ENCODE results near the gene TMEM95. TPM values are rescaled to one million over a fixed set of nuclear protein-coding genes. Genes with fewer than 3 reads are reported as not detected.
A peak's percentile ranks its signal among the peaks of the same experiment; 100 is the strongest.

Gene TMEM95
- total RNA-seq, 3 donors from 2014 or later (not counting 1 experiment from before 2014, with no cell fraction given) = not detected

DNA sequence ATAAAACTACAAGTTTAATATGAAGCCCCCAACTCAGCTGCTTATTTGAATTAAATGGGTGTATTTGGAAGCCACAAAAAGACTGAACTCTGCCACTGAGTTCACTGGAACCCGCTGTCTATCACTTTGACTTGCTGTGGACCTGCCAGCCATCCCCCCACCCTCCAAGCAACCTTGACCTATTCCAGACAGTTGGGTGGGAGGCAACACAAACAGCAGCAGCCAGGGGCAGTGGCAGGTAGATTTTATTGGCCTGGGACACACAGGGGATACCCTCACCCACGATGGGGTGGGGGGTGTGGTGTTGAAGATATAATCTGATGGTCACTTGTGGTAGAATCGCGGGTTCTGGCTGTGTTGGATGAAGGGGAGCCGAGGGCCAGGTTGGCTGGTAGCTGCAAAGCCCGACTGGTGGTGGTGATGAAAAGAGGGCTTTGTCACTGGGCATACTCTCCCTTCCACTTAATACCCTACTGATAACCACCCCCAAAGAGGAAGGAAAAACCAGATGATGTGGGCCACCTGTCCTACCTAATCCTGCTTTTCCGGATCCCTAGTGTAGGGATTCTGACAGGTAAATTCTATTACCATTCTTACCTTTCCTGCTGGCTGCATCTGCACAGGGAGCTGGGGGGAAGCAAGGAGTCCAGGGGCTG lies 42.4 kb upstream of the TMEM95 start:
- Mint-ChIP-seq H3K36me3 (peaks cover 17% of the 10 kb centered on the region), H3K4me1 (peaks cover 46 to 74% of the 10 kb centered on the region in 2 donors)

DNA sequence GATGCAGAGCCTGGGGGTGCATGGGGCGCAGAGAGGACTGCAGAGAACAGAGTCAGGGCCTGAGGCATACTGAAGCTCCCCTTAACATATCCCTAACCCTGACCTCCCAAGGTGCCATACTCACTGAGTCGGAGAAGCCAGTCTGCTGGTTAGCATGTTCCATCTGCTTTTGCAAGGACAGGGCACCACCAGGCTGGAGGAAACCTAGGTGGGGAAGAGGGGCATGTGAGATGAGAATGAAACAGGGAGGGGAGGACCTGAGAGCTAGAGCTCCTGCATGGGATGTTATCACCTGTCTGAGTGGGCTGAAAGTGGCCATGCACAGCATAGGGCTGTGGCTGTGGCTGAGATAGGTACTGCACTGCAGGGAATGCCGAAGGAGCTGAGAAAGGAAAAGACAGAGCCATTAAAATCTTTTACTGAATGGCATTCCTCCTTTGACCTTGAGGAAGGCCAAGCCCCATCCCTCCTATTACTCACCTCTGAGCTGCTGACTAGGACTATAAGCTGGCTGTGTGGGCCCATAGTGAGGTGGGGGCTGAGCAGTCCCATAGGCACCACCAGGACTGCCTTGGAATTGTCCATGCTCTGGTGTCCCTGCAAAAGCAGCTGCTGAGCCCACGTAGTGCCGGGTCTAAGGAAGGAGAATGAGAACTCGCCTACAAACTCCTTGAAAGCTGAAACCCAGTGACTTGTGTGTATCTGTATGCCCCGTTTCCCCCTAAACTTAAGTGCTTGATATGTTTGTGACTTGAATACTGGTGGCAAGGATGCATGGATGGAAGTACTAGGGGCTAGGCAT lies 41.7 kb upstream of the TMEM95 start:
- Mint-ChIP-seq H3K27ac (peak overlapping the region; percentile 91 to 99), H3K36me3 (peaks cover 17% of the 10 kb centered on the region), H3K4me3 (peak overlapping the region; percentile 42), H3K27me3 (ENCODE audit: low read depth in 2 of 2) (no peaks in the 10 kb centered on the region), H3K4me1 (peaks cover 46 to 73% of the 10 kb centered on the region in 2 donors), H3K9me3 (no peaks in the 10 kb centered on the region)
- H3K4me3 ChIP-seq (ENCODE audit: low read length) = no peak overlapping the region
- WGBS (ENCODE audit: insufficient coverage) = 91% methylated on average over 7 of the region's 7 CpGs
- H3K27ac ChIP-seq (ENCODE audit: low read length) = no peak overlapping the region
- TF ChIP-seq, protein P1, sequence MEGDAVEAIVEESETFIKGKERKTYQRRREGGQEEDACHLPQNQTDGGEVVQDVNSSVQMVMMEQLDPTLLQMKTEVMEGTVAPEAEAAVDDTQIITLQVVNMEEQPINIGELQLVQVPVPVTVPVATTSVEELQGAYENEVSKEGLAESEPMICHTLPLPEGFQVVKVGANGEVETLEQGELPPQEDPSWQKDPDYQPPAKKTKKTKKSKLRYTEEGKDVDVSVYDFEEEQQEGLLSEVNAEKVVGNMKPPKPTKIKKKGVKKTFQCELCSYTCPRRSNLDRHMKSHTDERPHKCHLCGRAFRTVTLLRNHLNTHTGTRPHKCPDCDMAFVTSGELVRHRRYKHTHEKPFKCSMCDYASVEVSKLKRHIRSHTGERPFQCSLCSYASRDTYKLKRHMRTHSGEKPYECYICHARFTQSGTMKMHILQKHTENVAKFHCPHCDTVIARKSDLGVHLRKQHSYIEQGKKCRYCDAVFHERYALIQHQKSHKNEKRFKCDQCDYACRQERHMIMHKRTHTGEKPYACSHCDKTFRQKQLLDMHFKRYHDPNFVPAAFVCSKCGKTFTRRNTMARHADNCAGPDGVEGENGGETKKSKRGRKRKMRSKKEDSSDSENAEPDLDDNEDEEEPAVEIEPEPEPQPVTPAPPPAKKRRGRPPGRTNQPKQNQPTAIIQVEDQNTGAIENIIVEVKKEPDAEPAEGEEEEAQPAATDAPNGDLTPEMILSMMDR (IDR thresholded peaks at IDR 0.05) = no peak
- no peaks in the 10 kb centered on the region for H3K27me3 ChIP-seq (ENCODE audit: control insufficient read depth, insufficient read depth, low read length)
- H3K4me1 ChIP-seq (ENCODE audit: control insufficient read depth, insufficient read depth, low read length) = peaks cover 60% of the 10 kb centered on the region
- intact Hi-C loops (cut with micrococcal nuclease) = no loop called here
- H3K36me3 ChIP-seq (ENCODE audit: control insufficient read depth, insufficient read depth, low read length) = peaks cover 55% of the 10 kb centered on the region
- ATAC-seq (no peak), DNase-seq (peak in 1 of 2 donors; percentile 16)
- H3K9me3 ChIP-seq (ENCODE audit: control insufficient read depth, insufficient read depth, low read length) = no peaks in the 10 kb centered on the region

More for the DNA sequence above, 42.4 kb upstream of the TMEM95 start:
- intact Hi-C loops (cut with micrococcal nuclease) = no loop called here
- 68% methylated on average over 3 of the region's 7 CpGs for WGBS (ENCODE audit: insufficient coverage)
- peaks cover 48% of the 10 kb centered on the region for H3K36me3 ChIP-seq (ENCODE audit: control insufficient read depth, insufficient read depth, low read length)
- H3K27ac ChIP-seq (ENCODE audit: low read length) = no peak overlapping the region
- no peak for DNase-seq
- H3K4me3 Mint-ChIP-seq = peak overlapping the region; percentile 60
- H3K4me1 ChIP-seq (ENCODE audit: control insufficient read depth, insufficient read depth, low read length) = peaks cover 62% of the 10 kb centered on the region
- H3K4me3 ChIP-seq (ENCODE audit: low read length) = no peak overlapping the region
- peak overlapping the region; percentile 91 to 99 for H3K27ac Mint-ChIP-seq
- no peaks in the 10 kb centered on the region for H3K9me3 ChIP-seq (ENCODE audit: control insufficient read depth, insufficient read depth, low read length)
- H3K27me3 ChIP-seq (ENCODE audit: control insufficient read depth, insufficient read depth, low read length) = no peaks in the 10 kb centered on the region
- H3K9me3 Mint-ChIP-seq = no peaks in the 10 kb centered on the region
- no peak for ATAC-seq
- TF ChIP-seq, protein P1 (IDR thresholded peaks at IDR 0.05) = no peak
- no peaks in the 10 kb centered on the region for H3K27me3 Mint-ChIP-seq (ENCODE audit: low read depth in 2 of 2)

DNA sequence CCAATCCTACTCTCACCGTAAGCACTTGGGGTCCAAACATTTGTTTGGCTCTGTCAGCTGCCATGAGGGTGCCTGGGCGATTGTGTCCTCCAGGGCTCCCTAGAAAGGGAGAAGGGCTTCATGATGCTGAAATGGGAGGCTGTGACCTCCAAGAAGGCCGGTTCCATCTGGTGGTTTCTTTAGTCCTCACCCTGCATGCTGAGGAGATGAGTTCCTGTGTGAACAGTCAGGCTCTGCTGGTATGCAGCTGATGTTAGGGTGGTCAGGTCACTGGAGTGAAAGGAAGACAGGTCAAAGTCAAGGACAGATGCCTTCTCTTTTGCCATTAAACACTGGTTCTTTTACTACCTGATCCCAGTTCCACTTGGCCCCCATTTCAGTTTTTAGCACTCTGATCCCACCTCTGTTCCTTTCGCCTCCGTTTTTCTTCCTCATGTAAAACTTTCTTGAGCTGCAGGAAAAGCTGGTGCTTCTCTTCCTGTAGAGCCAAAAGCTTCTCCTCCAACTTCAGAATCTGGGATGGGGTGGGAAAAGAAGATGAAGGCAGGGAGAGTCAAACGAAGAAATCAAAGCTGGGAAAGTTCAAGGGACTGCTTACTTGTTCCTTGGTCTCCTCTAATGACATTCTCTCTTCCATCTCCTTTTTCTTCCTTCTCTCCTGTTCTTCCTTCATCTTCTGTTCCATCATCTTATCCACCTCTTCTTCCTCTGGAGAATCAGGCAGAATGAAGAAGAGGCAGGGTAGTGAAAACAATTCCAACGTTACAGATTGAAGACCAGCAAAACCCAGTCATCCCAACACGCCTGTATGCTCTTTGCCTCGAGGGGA lies 40.9 kb upstream of the TMEM95 start:
- H3K4me3 ChIP-seq (ENCODE audit: low read length) = peak overlapping the region; percentile 51
- Mint-ChIP-seq H3K4me1 (peaks cover 42 to 66% of the 10 kb centered on the region in 2 donors), H3K27ac (peak overlapping the region; percentile 91 to 99), H3K4me3 (peak overlapping the region; percentile 84), H3K9me3 (no peaks in the 10 kb centered on the region), H3K36me3 (peaks cover 17% of the 10 kb centered on the region), H3K27me3 (ENCODE audit: low read depth in 2 of 2) (no peaks in the 10 kb centered on the region)
- H3K36me3 ChIP-seq (ENCODE audit: control insufficient read depth, insufficient read depth, low read length) = peaks cover 55% of the 10 kb centered on the region
- DNase-seq (peak in 1 of 2 donors; percentile 16), ATAC-seq (no peak)
- H3K27me3 ChIP-seq (ENCODE audit: control insufficient read depth, insufficient read depth, low read length) = no peaks in the 10 kb centered on the region
- H3K27ac ChIP-seq (ENCODE audit: low read length) = peak overlapping the region; percentile 58
- peaks cover 52% of the 10 kb centered on the region for H3K4me1 ChIP-seq (ENCODE audit: control insufficient read depth, insufficient read depth, low read length)
- intact Hi-C loops (cut with micrococcal nuclease) = loop anchor here (2.0 kb wide), 1 partner anchor 15 kb away; the partner anchor contains the start of gene NEURL4
- no peaks in the 10 kb centered on the region for H3K9me3 ChIP-seq (ENCODE audit: control insufficient read depth, insufficient read depth, low read length)
- WGBS (ENCODE audit: insufficient coverage) = 53% methylated on average over 8 of the region's 9 CpGs
- TF ChIP-seq, protein P1 (IDR thresholded peaks at IDR 0.05) = no peak

Measured in natural killer cell (primary cell).